IMR-90 (cell line): ENCODE measurements around the gene CYREN. TPM values are rescaled to one million over a fixed set of nuclear protein-coding genes. Genes with fewer than 3 reads are reported as not detected.

Experiments used
- ATAC-seq: fragments of 200-7000 bp; cut with Tn5 transposase; 2 replicates; pipeline ENCODE4 v1.9.1; 2020; ENCODE audit warnings: low read depth, mild to moderate bottlenecking, moderate library complexity
- BruUV-seq: library from RNA; stranded (reverse); fragments of 400-500 nt; replicated peaks from 2 replicates; lab custom pipeline; 2021; lab: Mats Ljungman, UMichigan
- CTCF ChIA-PET: fragments of 300-600 bp; formaldehyde crosslinking; extraction: SDS; loops from one replicate; lab custom pipeline; 2021; ENCODE audit warnings: antibody characterized with exemption; lab: Yijun Ruan, JAX
- POLR2A ChIA-PET: fragments of 300-600 bp; sonication (Branson Sonifier 250); formaldehyde crosslinking; loops from one replicate; lab custom pipeline; 2022; ENCODE audit warnings: antibody characterized with exemption; ENCODE audit not compliant: unreplicated experiment; lab: Charles Lee
- DNase-seq: peaks from one replicate; pipeline ENCODE4 v3.0.0; 2013
- H2AFZ ChIP-seq: replicated peaks from 2 replicates; pipeline ENCODE3; 2013; ENCODE audit warnings: low read length, mild to moderate bottlenecking; ENCODE audit not compliant: poor library complexity
- H2AK5ac ChIP-seq: 2 replicates; pipeline ENCODE4 v1.6.1; 2013; ENCODE audit warnings: low read depth, low read length, inconsistent platforms
- H2AK9ac ChIP-seq: replicated peaks from 2 replicates; pipeline ENCODE3; 2013; ENCODE audit warnings: mild to moderate bottlenecking, low read depth, low read length, moderate library complexity; ENCODE audit not compliant: poor library complexity
- H2BK120ac ChIP-seq: 2 replicates; pipeline ENCODE4 v1.6.1; 2013; ENCODE audit warnings: low read depth, low read length, inconsistent platforms
- H2BK15ac ChIP-seq: 3 replicates; pipeline ENCODE4 v1.6.1; 2013; ENCODE audit warnings: low read depth, low read length, inconsistent platforms
- H2BK20ac ChIP-seq: 2 replicates; pipeline ENCODE4 v1.6.1; 2013; ENCODE audit warnings: low read depth, mild to moderate bottlenecking, inconsistent platforms, low read length, moderate library complexity
- H2BK5ac ChIP-seq: 2 replicates; pipeline ENCODE4 v1.6.1; 2013; ENCODE audit warnings: mild to moderate bottlenecking, low read depth, low read length, inconsistent platforms; ENCODE audit not compliant: poor library complexity, severe bottlenecking
- H3K14ac ChIP-seq: replicated peaks from 2 replicates; pipeline ENCODE4 v1.6.1; 2013; ENCODE audit warnings: low read depth, low read length, inconsistent platforms
- H3K18ac ChIP-seq: 2 replicates; pipeline ENCODE4 v1.6.1; 2013; ENCODE audit warnings: low read depth, low read length, control low read depth
- H3K23ac ChIP-seq: 2 replicates; pipeline ENCODE4 v1.6.1; 2013; ENCODE audit warnings: low read depth, low read length, inconsistent platforms
- H3K27ac ChIP-seq: 2 replicates; pipeline ENCODE4 v1.5.1; 2013; ENCODE audit warnings: mild to moderate bottlenecking, control low read depth, low read length; ENCODE audit not compliant: insufficient read depth
- H3K27me3 ChIP-seq: 2 replicates; pipeline ENCODE4 v1.6.1; 2013; ENCODE audit warnings: low read length; ENCODE audit not compliant: control insufficient read depth, insufficient read depth
- H3K36me3 ChIP-seq: 2 replicates; pipeline ENCODE4 v1.6.1; 2013; ENCODE audit warnings: low read length, mixed read lengths; ENCODE audit not compliant: control insufficient read depth, insufficient read depth
- H3K4ac ChIP-seq: 2 replicates; pipeline ENCODE4 v1.6.1; 2013; ENCODE audit warnings: low read depth, low read length, inconsistent platforms
- H3K4me1 ChIP-seq: 2 replicates; pipeline ENCODE4 v1.6.1; 2013; ENCODE audit warnings: low read length, mixed read lengths; ENCODE audit not compliant: control insufficient read depth, insufficient read depth
- H3K4me2 ChIP-seq: 2 replicates; pipeline ENCODE4 v1.6.1; 2013; ENCODE audit warnings: low read depth, mild to moderate bottlenecking, control low read depth, low read length, moderate library complexity
- H3K4me3 ChIP-seq: 2 replicates; pipeline ENCODE4 v1.5.1; 2013; ENCODE audit warnings: low read depth, mild to moderate bottlenecking, control low read depth, low read length, moderate library complexity; ENCODE audit not compliant: insufficient read depth
- H3K56ac ChIP-seq: 2 replicates; pipeline ENCODE4 v1.6.1; 2013; ENCODE audit warnings: low read length, inconsistent platforms; ENCODE audit not compliant: insufficient read depth; ENCODE audit errors: extremely low read depth
- H3K79me1 ChIP-seq, 2 experiments: 2 replicates each; pipeline ENCODE4 v1.6.1; 2013; ENCODE audit warnings: low read length in 2 of 2, inconsistent platforms in 1 of 2, low read depth in 1 of 2
- H3K9ac ChIP-seq: 2 replicates; pipeline ENCODE4 v1.6.1; 2013; ENCODE audit warnings: low read depth, low read length, control low read depth
- H3K9me1 ChIP-seq: 2 replicates; pipeline ENCODE4 v1.6.1; 2013; ENCODE audit warnings: low read length, inconsistent platforms; ENCODE audit not compliant: insufficient read depth
- H3K9me3 ChIP-seq: 2 replicates; pipeline ENCODE4 v1.6.1; 2013; ENCODE audit warnings: low read length; ENCODE audit not compliant: control insufficient read depth, insufficient read depth
- H4K20me1 ChIP-seq: 2 replicates; pipeline ENCODE4 v1.6.1; 2013; ENCODE audit warnings: low read length, inconsistent platforms; ENCODE audit not compliant: insufficient read depth
- H4K5ac ChIP-seq: 2 replicates; pipeline ENCODE4 v1.6.1; 2013; ENCODE audit warnings: mild to moderate bottlenecking, low read depth, low read length, control low read depth
- H4K8ac ChIP-seq, 2 experiments: 2 replicates each; pipeline ENCODE4 v1.6.1; 2013; ENCODE audit warnings: low read depth in 2 of 2, low read length in 2 of 2, control low read depth in 1 of 2, inconsistent platforms in 1 of 2
- H4K91ac ChIP-seq: 2 replicates; pipeline ENCODE4 v1.6.1; 2013; ENCODE audit warnings: low read depth, low read length, inconsistent platforms; ENCODE audit not compliant: insufficient read depth
- CEBPB ChIP-seq: IDR thresholded peaks from 2 replicates; pipeline ENCODE4 v1.6.1; 2012; ENCODE audit warnings: low read depth, low read length, improper control_type of control experiment
- CHD1 ChIP-seq: IDR thresholded peaks from 2 replicates; pipeline ENCODE4 v1.6.1; 2012; ENCODE audit warnings: low read depth, low read length, improper control_type of control experiment
- MAFK ChIP-seq: IDR thresholded peaks from 2 replicates; pipeline ENCODE4 v1.6.1; 2012; ENCODE audit warnings: low read depth, low read length, improper control_type of control experiment
- RAD21 ChIP-seq: IDR thresholded peaks from 2 replicates; pipeline ENCODE4 v1.6.1; 2012; ENCODE audit warnings: low read length, improper control_type of control experiment
- WGBS, 2 experiments: methylation state at CpG; one replicate each; pipeline versions ENCODE4 v1.1.5 to v1.1.7; 2013; ENCODE audit warnings: missing lambda C conversion rate in 2 of 2; ENCODE audit not compliant: insufficient read length in 1 of 2; ENCODE audit errors: extremely low coverage in 2 of 2; 5-methylcytosine and 5-hydroxymethylcytosine counted together
- dilution Hi-C: fragments of 300-500 bp; cut with HindIII; formaldehyde crosslinking; loops from one replicate; pipeline ENCODE4 v1.14.3; 2018; ENCODE audit warnings: low sequenced_read_pairs; ENCODE audit not compliant: unreplicated experiment
- in situ Hi-C: fragments of 300-500 bp; cut with MboI; formaldehyde crosslinking; loops from 3 replicates; pipeline ENCODE4 v1.14.3; 2019; ENCODE audit warnings: low sequenced_read_pairs, inconsistent platforms, mixed read lengths
- intact Hi-C: fragments of 100-400 bp; cut with micrococcal nuclease; formaldehyde crosslinking; loops from 2 replicates; pipeline ENCODE4 v1.10.0; 2022
- polyA plus RNA-seq, 3 experiments: library from polyadenylated mRNA; depleted of rRNA; stranded (reverse); fragments of >200 nt; gene quantifications; 2 replicates each; pipeline ENCODE4 v1.2.3, GENCODE V29; 2012; ENCODE audit warnings: low replicate concordance in 1 of 3
- total RNA-seq: library from RNA; depleted of rRNA; stranded (reverse); fragments of >200 nt; gene quantifications from 2 replicates; pipeline ENCODE4 v1.2.3, GENCODE V29; 2012

CYREN gene
- total and polyA plus RNA-seq, 2 of the 4 experiments (the other 2 are of a cell fraction), result 26.5 to 29.2 TPM

DNA sequence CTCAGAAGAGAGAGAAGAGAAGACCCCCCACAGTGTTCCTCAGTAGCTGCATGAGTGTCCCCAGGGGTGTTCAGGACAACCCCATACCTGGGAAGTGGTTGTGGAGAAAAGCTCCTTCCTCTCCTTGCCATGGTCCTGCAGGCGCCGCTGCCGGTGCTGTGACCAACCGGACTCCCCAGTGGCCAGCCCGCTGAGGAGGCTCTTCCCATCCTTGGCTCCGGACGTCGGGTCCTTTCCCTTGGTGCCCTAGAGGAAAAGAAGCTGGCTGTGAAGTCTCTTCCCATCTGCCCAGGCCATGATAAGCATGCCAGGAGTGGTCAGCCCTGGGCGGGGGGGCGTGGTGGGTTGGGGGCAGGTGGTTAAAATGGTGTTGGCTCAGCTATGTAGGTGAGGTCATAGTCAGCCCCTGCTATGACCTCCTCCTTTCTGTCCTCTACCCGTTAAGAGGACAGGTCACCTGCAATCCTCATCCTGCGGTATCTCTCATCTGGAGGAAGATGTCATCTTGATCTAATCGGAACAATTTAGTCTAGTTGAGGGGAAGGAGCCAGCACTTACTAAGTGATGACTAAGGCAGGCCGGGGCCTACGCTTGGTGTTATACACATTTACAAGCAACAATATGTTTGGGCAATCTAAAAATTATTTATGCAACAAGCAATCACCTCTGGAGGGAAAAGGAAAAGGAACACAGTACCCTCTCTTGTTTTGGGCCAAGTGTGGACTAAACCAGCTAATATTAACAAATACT is 27.6 kb upstream of the CYREN start:
- WGBS, 2 experiments, result no CpG with 5 or more reads among the region's 15 CpGs
- H4K5ac ChIP-seq, result no peak overlapping the region
- H2AK5ac ChIP-seq, result no peak overlapping the region
- H3K9me3 ChIP-seq, result no peaks in the 10 kb centered on the region
- no peak overlapping the region for H3K9ac ChIP-seq
- H3K23ac ChIP-seq, result no peak overlapping the region
- no peak overlapping the region for H2BK15ac ChIP-seq
- no peak overlapping the region for H3K4me3 ChIP-seq
- H4K91ac ChIP-seq, result no peak overlapping the region
- ATAC-seq (no peak), DNase-seq (peak; percentile 49)
- H3K14ac ChIP-seq, result no peak overlapping the region
- H4K20me1 ChIP-seq, result no peaks in the 10 kb centered on the region
- no peak overlapping the region for H2BK120ac ChIP-seq
- TF ChIP-seq CEBPB (peak; percentile 38), MAFK (no peak), CHD1 (no peak), RAD21 (no peak)
- H3K4ac ChIP-seq, result no peak overlapping the region
- peaks cover 6% of the 10 kb centered on the region for H3K9me1 ChIP-seq
- no peaks in the 10 kb centered on the region for H3K27me3 ChIP-seq
- H4K8ac ChIP-seq, result no peak overlapping the region
- no TSS peak for BruUV-seq
- no peak overlapping the region for H2AK9ac ChIP-seq
- H3K4me1 ChIP-seq, result peaks cover 12% of the 10 kb centered on the region
- no peak overlapping the region for H3K56ac ChIP-seq
- ChIA-PET CTCF (no interaction called here), POLR2A (no interaction called here)
- H2AFZ ChIP-seq, result no peak overlapping the region
- peaks cover 16% of the 10 kb centered on the region for H3K36me3 ChIP-seq
- H3K79me1 ChIP-seq, result peaks cover 3 to 9% of the 10 kb centered on the region in 2 experiments; a peak in 3 of 4 replicates
- no peak overlapping the region for H3K4me2 ChIP-seq
- in situ Hi-C loops, result no loop called here
- H3K18ac ChIP-seq, result no peak overlapping the region
- H3K27ac ChIP-seq, result no peak overlapping the region
- no peak overlapping the region for H2BK5ac ChIP-seq
- intact Hi-C loops, result no loop called here
- H2BK20ac ChIP-seq, result no peak overlapping the region
- dilution Hi-C loops, result no loop called here
